ENCODE measurements around the gene IFI35.
"Not testable (repeated sequence)": the region's sequence is repeated elsewhere in the genome, so short reads cannot be mapped to it uniquely, and the experiment has no call there.

IFI35 gene

DNA sequence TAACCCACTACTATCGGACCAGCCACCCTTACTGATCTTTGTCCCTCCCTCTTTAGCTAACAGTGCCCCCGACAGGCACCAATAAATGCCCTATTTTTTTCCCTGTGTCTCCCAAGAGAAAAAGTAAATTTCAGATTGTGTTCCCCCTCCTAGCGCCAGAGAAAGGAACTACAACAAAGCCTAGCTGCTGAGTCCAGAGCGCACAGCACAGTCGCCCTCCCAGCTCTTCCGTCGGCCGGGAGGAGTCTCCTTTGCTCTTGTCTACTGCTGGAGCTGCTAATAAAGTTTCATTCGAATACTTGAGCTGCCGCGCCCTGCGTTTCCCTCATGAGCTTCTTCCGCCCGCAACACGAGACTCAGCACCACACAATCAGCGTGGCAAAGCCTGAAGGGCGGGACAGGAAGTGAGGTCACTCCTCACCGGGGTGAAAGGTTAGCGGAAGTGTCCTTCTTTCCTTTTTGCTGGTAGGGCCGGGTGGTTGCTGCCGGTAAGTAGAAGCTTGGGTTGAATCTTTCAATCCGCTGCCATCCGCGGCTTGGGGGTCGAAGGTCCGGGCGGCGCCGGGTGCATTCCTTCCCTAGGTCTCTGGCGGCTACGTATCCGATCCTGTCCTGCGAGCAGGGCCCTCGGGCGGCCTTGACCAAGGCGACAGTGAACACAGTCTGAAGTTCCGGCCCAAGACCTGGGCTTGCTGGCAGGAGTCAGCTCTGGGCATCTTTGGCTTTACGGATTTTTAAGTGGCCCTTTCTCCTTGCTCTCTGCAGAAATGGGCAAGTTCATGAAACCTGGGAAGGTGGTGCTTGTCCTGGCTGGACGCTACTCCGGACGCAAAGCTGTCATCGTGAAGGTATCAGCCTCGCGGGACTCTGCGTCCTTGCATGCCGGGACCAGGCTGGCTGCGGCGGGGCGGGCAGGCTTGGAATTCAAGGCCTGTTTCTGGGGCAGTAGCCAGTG lies 8.3 kb upstream of the IFI35 start, which contains the start of gene RPL27:
Gene RPL27 (plus strand): TSS at position 436 of the 955 bp plus-strand sequence. CDS start 332 bp downstream, at position 768.
- ATAC-seq = peak; percentile 96
- TF ChIP-seq BACH2 (CRISPR knock-in tag; IDR thresholded peaks at IDR 0.05; ENCODE audit: borderline replicate concordance) (no peak), ZFP3 (CRISPR knock-in tag; IDR thresholded peaks at IDR 0.05) (0 out of 2 replicates have a peak, but pooled peaks have one; percentile 43)

DNA sequence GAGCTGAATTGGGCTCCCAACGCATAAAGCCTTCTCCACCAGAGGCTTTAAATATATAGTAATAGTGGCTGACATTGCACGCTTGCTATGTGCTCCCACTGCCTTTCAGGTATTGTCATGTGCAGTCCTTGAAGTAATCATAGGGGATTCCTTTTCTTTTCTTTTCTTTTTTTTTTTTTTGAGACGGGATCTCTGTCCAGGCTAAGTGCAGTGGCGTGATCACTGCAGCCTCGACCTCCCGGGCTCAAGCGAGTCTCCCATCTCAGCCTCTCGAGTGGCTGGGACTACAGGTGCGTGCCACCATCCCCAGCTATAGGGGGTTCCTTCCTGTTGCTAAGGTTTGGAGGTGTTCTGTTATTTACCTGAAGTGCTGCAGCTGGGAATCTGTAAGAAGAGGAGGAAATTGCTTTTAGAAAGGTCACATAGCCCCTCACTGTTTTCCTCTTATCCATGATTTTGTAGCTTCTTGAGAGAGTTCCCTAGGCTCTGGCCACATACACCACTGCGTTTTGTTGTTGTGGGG lies 7.5 kb upstream of the IFI35 start:
- no peak for ATAC-seq

DNA sequence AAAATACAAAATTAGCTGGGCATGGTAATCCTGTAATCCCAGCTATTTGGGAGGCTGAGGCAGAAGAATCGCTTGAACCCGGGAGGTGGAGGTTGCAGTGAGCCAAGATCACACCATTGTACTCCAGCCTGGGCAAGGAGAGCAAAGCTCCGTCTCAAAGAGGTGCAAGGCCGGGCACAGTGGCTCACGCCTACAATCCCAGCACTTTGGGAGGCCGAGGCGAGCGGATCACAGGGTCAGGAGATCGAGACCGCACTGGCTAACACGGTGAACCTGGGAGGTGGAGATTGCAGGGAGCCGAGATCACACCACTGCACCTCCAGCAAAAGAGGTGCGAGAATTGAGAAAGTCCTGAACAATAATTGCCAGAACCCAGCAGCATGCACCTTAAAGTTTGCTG lies 5.7 kb upstream of the IFI35 start:
- ATAC-seq = not testable (repeated sequence)

More for the DNA sequence above, 7.5 kb upstream of the IFI35 start:
- TF ChIP-seq, protein P1, sequence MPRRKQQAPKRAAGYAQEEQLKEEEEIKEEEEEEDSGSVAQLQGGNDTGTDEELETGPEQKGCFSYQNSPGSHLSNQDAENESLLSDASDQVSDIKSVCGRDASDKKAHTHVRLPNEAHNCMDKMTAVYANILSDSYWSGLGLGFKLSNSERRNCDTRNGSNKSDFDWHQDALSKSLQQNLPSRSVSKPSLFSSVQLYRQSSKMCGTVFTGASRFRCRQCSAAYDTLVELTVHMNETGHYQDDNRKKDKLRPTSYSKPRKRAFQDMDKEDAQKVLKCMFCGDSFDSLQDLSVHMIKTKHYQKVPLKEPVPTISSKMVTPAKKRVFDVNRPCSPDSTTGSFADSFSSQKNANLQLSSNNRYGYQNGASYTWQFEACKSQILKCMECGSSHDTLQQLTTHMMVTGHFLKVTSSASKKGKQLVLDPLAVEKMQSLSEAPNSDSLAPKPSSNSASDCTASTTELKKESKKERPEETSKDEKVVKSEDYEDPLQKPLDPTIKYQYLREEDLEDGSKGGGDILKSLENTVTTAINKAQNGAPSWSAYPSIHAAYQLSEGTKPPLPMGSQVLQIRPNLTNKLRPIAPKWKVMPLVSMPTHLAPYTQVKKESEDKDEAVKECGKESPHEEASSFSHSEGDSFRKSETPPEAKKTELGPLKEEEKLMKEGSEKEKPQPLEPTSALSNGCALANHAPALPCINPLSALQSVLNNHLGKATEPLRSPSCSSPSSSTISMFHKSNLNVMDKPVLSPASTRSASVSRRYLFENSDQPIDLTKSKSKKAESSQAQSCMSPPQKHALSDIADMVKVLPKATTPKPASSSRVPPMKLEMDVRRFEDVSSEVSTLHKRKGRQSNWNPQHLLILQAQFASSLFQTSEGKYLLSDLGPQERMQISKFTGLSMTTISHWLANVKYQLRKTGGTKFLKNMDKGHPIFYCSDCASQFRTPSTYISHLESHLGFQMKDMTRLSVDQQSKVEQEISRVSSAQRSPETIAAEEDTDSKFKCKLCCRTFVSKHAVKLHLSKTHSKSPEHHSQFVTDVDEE (CRISPR knock-in tag; IDR thresholded peaks at IDR 0.05) = no peak
- TF ChIP-seq ZFP30 (CRISPR knock-in tag; IDR thresholded peaks at IDR 0.05) = no peak
- no peak for TF ChIP-seq ESRRG (CRISPR knock-in tag; IDR thresholded peaks at IDR 0.05)
- TF ChIP-seq, protein P2, sequence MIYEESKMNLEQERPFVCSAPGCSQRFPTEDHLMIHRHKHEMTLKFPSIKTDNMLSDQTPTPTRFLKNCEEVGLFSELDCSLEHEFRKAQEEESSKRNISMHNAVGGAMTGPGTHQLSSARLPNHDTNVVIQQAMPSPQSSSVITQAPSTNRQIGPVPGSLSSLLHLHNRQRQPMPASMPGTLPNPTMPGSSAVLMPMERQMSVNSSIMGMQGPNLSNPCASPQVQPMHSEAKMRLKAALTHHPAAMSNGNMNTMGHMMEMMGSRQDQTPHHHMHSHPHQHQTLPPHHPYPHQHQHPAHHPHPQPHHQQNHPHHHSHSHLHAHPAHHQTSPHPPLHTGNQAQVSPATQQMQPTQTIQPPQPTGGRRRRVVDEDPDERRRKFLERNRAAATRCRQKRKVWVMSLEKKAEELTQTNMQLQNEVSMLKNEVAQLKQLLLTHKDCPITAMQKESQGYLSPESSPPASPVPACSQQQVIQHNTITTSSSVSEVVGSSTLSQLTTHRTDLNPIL (CRISPR knock-in tag; IDR thresholded peaks at IDR 0.05; ENCODE audit: low read depth) = no peak
- TF ChIP-seq SNAI2 (CRISPR knock-in tag; IDR thresholded peaks at IDR 0.05) = no peak
- TF ChIP-seq, protein P3, sequence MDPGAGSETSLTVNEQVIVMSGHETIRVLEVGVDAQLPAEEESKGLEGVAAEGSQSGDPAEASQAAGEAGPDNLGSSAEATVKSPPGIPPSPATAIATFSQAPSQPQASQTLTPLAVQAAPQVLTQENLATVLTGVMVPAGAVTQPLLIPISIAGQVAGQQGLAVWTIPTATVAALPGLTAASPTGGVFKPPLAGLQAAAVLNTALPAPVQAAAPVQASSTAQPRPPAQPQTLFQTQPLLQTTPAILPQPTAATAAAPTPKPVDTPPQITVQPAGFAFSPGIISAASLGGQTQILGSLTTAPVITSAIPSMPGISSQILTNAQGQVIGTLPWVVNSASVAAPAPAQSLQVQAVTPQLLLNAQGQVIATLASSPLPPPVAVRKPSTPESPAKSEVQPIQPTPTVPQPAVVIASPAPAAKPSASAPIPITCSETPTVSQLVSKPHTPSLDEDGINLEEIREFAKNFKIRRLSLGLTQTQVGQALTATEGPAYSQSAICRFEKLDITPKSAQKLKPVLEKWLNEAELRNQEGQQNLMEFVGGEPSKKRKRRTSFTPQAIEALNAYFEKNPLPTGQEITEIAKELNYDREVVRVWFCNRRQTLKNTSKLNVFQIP (CRISPR knock-in tag; IDR thresholded peaks at IDR 0.05; ENCODE audit: borderline replicate concordance, low read depth) = no peak
- TF ChIP-seq ISL1 (CRISPR knock-in tag; IDR thresholded peaks at IDR 0.05) = no peak
- TF ChIP-seq ZC3H10 (CRISPR knock-in tag; IDR thresholded peaks at IDR 0.05) = no peak
- no peak for TF ChIP-seq GLIS3 (CRISPR knock-in tag; IDR thresholded peaks at IDR 0.05)
- TF ChIP-seq TOX (CRISPR knock-in tag; IDR thresholded peaks at IDR 0.05; ENCODE audit: borderline replicate concordance) = no peak
- TF ChIP-seq TCF4 (CRISPR knock-in tag; IDR thresholded peaks at IDR 0.05; ENCODE audit: borderline replicate concordance) = no peak
- TF ChIP-seq ZNF8 (CRISPR knock-in tag; IDR thresholded peaks at IDR 0.05) = no peak
- TF ChIP-seq RARB (CRISPR knock-in tag; IDR thresholded peaks at IDR 0.05) = no peak
- no peak for TF ChIP-seq ZNF565 (CRISPR knock-in tag; conservative IDR thresholded peaks at IDR 0.05; ENCODE audit: low read depth)
- no peak for TF ChIP-seq CSDC2 (CRISPR knock-in tag; IDR thresholded peaks at IDR 0.05)
- TF ChIP-seq ZFP3 (CRISPR knock-in tag; IDR thresholded peaks at IDR 0.05) = no peak

DNA sequence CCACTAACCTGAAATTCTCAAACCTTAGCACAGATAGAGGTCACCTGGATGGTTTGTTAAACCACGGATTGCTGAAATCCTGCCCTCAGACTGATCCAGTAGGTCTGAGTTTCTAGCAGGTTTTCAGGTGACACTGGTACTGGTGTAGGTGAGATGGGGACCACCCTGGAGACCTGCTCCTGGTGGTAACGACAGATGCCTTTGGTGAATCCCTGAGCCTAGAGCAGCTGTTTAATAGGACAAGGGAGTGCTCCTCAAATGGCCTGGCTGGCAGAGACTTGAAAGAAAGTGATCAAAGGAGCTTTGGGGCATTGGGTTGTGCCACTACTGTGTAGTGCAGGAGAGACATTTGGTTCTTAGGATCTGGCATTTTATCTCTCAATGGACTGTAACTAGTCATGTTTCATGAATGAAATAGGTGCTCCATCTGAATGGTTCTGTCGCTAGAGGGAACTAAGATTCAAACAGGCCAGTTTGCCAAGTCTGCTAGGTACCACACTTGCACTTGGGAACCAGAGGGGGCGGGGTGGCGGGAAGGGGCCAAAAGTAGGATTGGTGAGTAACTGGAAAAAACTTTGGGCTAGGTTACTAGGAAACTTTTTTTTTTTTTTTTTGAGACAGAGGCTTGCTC lies 2.9 kb upstream of the IFI35 start:
- peak; percentile 23 for ATAC-seq
- no peak for TF ChIP-seq OSR1 (CRISPR knock-in tag; IDR thresholded peaks at IDR 0.05)
- no peak for TF ChIP-seq ZFP3 (CRISPR knock-in tag; IDR thresholded peaks at IDR 0.05)
- no peak for TF ChIP-seq ESRRG (CRISPR knock-in tag; IDR thresholded peaks at IDR 0.05)
- no peak for TF ChIP-seq ZFP30 (CRISPR knock-in tag; IDR thresholded peaks at IDR 0.05)
- no peak for TF ChIP-seq TOX (CRISPR knock-in tag; IDR thresholded peaks at IDR 0.05; ENCODE audit: borderline replicate concordance)
- TF ChIP-seq ZNF8 (CRISPR knock-in tag; IDR thresholded peaks at IDR 0.05) = no peak

DNA sequence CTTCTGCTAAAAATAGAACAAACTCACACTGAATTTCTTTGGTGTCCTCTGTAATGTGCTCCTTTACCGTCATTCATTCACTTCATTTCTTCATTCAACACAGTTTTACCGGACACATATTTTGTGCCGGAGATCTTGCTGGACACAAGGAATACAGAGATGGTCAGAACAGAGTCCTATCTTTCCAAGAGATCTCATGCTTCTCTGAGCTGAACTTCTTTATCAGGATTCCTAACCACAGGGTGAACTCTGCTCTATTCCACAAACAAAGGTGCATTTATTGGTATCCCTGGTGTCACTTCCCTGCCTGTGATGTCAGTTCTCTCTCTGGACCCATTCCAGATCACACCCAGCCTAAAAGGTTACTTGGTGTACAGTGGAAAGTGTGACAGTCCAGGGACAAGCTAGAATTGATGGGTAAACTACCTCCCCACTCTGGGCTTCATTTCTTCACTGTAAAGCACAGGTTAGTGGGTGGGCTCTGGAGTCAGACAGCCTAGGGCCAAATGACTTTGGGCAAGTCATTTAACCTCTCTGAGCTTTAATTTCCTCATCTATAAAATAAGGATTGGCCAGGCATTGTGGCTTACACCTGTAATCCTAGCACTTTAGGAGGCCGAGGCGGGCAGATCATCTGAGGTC lies 4.2 kb downstream of the IFI35 start:
- TF ChIP-seq TCF4 (CRISPR knock-in tag; IDR thresholded peaks at IDR 0.05; ENCODE audit: borderline replicate concordance) (no peak), GLIS3 (CRISPR knock-in tag; IDR thresholded peaks at IDR 0.05) (no peak), ZNF565 (CRISPR knock-in tag; conservative IDR thresholded peaks at IDR 0.05; ENCODE audit: low read depth) (no peak), RARB (CRISPR knock-in tag; IDR thresholded peaks at IDR 0.05) (no peak), ZC3H10 (CRISPR knock-in tag; IDR thresholded peaks at IDR 0.05) (no peak), OSR1 (CRISPR knock-in tag; IDR thresholded peaks at IDR 0.05) (no peak), ZFP30 (CRISPR knock-in tag; IDR thresholded peaks at IDR 0.05) (no peak), ESRRG (CRISPR knock-in tag; IDR thresholded peaks at IDR 0.05) (no peak), BACH2 (CRISPR knock-in tag; IDR thresholded peaks at IDR 0.05; ENCODE audit: borderline replicate concordance) (no peak), CSDC2 (CRISPR knock-in tag; IDR thresholded peaks at IDR 0.05) (no peak), ISL1 (CRISPR knock-in tag; IDR thresholded peaks at IDR 0.05) (no peak), TOX (CRISPR knock-in tag; IDR thresholded peaks at IDR 0.05; ENCODE audit: borderline replicate concordance) (no peak)
- TF ChIP-seq, protein P4, sequence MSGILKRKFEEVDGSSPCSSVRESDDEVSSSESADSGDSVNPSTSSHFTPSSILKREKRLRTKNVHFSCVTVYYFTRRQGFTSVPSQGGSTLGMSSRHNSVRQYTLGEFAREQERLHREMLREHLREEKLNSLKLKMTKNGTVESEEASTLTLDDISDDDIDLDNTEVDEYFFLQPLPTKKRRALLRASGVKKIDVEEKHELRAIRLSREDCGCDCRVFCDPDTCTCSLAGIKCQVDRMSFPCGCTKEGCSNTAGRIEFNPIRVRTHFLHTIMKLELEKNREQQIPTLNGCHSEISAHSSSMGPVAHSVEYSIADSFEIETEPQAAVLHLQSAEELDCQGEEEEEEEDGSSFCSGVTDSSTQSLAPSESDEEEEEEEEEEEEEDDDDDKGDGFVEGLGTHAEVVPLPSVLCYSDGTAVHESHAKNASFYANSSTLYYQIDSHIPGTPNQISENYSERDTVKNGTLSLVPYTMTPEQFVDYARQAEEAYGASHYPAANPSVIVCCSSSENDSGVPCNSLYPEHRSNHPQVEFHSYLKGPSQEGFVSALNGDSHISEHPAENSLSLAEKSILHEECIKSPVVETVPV (CRISPR knock-in tag; IDR thresholded peaks at IDR 0.05) = no peak
- TF ChIP-seq, protein P3 (CRISPR knock-in tag; IDR thresholded peaks at IDR 0.05; ENCODE audit: borderline replicate concordance, low read depth) = no peak
- ATAC-seq = no peak

Measured in SK-N-SH treated with all-trans-retinoic acid at 6 μM for 48 hours (cell line).